Lower leg skin (tissue), 3 donors: ENCODE results near the gene ATP6V1F.

Source experiments
- CTCF ChIP-seq, 3 donors: fragments of 450-650 bp; IDR thresholded peaks; one replicate each; pipeline ENCODE4 v1.5.1; 2016; ENCODE audit warnings: antibody characterized with exemption in 3 of 3, mild to moderate bottlenecking in 3 of 3, moderate library complexity in 2 of 3
- POLR2A ChIP-seq, 2 donors: fragments of 450-650 bp; IDR thresholded peaks; one replicate each; pipeline ENCODE4 v1.6.1; 2016 to 2017; ENCODE audit warnings: antibody characterized with exemption in 2 of 2, mild to moderate bottlenecking in 1 of 2, moderate library complexity in 1 of 2

GRCh38 chr7:128854396-128854795 lies 8.3 kb upstream of the ATP6V1F start:
- TF ChIP-seq CTCF (IDR thresholded peaks at IDR 0.05): no peak
- TF ChIP-seq POLR2A (IDR thresholded peaks at IDR 0.05): no peak
